ENCODE results near the gene IL1RAPL1.

The IL1RAPL1 gene

DNA sequence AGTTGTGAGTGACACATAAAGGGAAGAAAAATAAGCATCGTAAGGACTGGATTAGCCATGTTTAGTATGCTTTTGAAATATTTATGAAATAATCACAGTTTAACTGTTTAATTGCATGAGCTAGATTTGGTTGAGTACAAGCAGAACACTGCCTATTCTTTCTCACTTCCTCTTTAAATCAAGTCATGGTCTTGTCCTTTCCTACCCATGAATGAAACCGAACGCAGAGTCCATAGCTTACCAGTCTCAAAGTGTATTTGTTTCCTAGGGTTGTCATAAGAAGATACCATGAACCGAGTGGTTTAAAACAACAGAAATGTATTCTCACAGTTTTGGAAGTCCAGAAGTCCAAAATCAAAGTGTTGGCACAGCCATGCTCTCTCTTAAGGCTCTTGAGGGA lies 944.1 kb downstream of the IL1RAPL1 start:
- DNase-seq (ENCODE audit: low read depth) = no peak
- TF ChIP-seq POLR2A (IDR thresholded peaks at IDR 0.05; ENCODE audit: extremely low read depth, insufficient read length) (no peak), MAX (IDR thresholded peaks at IDR 0.05; ENCODE audit: low read depth, low read length) (no peak), MYC (IDR thresholded peaks at IDR 0.05; ENCODE audit: low read depth, low read length) (no peak)
- TF ChIP-seq, protein P1, sequence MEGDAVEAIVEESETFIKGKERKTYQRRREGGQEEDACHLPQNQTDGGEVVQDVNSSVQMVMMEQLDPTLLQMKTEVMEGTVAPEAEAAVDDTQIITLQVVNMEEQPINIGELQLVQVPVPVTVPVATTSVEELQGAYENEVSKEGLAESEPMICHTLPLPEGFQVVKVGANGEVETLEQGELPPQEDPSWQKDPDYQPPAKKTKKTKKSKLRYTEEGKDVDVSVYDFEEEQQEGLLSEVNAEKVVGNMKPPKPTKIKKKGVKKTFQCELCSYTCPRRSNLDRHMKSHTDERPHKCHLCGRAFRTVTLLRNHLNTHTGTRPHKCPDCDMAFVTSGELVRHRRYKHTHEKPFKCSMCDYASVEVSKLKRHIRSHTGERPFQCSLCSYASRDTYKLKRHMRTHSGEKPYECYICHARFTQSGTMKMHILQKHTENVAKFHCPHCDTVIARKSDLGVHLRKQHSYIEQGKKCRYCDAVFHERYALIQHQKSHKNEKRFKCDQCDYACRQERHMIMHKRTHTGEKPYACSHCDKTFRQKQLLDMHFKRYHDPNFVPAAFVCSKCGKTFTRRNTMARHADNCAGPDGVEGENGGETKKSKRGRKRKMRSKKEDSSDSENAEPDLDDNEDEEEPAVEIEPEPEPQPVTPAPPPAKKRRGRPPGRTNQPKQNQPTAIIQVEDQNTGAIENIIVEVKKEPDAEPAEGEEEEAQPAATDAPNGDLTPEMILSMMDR (IDR thresholded peaks at IDR 0.05; ENCODE audit: low read depth, low read length) = no peak
- H3K4me3 ChIP-seq (ENCODE audit: low read depth, low read length) = no peak overlapping the region

DNA sequence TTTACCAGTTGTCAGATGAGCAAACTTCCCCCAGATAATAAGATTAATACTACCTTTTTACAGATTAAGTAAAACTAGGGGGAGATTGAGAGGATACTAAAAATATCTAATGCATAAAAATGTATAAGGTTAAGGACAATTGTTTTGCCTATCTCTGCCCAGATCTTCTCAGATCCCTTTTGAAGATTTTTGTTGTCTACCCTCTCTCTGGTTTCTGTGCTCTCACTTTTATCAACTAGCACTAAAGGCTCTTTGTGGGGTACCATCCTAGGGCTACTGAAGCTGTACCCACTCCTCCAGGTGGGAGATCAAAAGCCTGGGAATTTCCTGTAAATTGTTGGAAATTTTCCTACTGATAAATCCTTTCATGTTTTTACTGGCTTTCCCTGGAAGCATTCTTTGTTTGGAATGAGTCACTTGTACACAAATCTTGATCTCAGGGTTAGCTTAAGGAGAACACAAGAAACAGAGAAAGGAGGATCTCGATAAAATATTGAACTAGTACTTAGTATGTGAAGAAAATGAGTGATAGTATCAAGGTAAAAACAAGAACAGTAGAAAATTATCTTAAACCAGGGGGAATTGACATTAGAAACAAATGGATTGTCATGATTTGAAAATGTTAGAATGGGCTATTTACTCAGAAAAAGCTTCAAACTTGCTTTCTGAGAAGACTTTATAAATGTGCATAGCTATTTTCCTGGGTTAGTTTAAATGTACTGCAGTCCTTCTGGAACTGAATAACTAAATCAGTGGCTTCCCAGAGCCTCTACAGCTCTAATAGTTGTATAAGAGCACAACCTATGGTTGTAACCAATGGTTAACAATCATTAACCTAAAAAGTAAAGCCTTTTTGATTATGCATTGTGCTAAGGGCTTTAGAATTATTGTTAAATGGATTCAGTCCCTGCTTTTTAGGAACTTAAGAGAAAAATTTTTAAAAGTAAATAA lies 948.2 kb downstream of the IL1RAPL1 start:
- DNase-seq (ENCODE audit: low read depth) = no peak
- TF ChIP-seq, protein P1 (IDR thresholded peaks at IDR 0.05; ENCODE audit: low read depth, low read length) = no peak
- TF ChIP-seq MAX (IDR thresholded peaks at IDR 0.05; ENCODE audit: low read depth, low read length) (no peak), POLR2A (IDR thresholded peaks at IDR 0.05; ENCODE audit: extremely low read depth, insufficient read length) (no peak), MYC (IDR thresholded peaks at IDR 0.05; ENCODE audit: low read depth, low read length) (no peak)
- no peak overlapping the region for H3K4me3 ChIP-seq (ENCODE audit: low read depth, low read length)

- no peak overlapping the region for H3K4me3 ChIP-seq (ENCODE audit: low read depth, low read length)
- DNase-seq (ENCODE audit: low read depth) = no peak
- TF ChIP-seq POLR2A (IDR thresholded peaks at IDR 0.05; ENCODE audit: extremely low read depth, insufficient read length) (no peak), MYC (IDR thresholded peaks at IDR 0.05; ENCODE audit: low read depth, low read length) (no peak), MAX (IDR thresholded peaks at IDR 0.05; ENCODE audit: low read depth, low read length) (no peak)
- TF ChIP-seq, protein P1 (IDR thresholded peaks at IDR 0.05; ENCODE audit: low read depth, low read length) = no peak
Measured at GRCh38 chrX:29541038-29541437, 953.8 kb downstream of the IL1RAPL1 start.

GRCh38 chrX:29542152-29542551 lies 954.9 kb downstream of the IL1RAPL1 start:
- no peak overlapping the region for H3K4me3 ChIP-seq (ENCODE audit: low read depth, low read length)
- DNase-seq (ENCODE audit: low read depth) = no peak
- TF ChIP-seq MYC (IDR thresholded peaks at IDR 0.05; ENCODE audit: low read depth, low read length) (no peak), POLR2A (IDR thresholded peaks at IDR 0.05; ENCODE audit: extremely low read depth, insufficient read length) (no peak), MAX (IDR thresholded peaks at IDR 0.05; ENCODE audit: low read depth, low read length) (no peak)
- TF ChIP-seq, protein P1 (IDR thresholded peaks at IDR 0.05; ENCODE audit: low read depth, low read length) = no peak

DNA sequence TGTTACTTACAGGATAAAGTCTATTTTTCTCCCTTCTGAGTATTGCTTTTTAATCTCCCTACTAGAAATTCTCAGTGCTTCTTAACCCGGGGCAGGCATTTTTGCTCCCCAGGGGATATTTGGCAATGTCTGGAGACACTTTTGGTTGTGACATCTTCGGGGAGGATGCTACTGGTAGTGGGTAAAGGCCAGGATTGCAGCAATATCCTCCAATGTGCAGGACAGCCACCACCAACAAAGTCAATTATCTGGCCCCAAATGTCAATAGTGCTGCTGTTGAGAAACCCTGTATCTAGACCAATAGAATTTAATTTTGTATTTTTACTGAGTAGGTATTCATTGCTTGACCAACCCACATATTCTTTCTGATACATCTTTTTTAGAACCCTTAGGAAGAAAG lies 958.6 kb downstream of the IL1RAPL1 start:
- DNase-seq (ENCODE audit: low read depth) = peak; percentile 59
- TF ChIP-seq, protein P1 (IDR thresholded peaks at IDR 0.05; ENCODE audit: low read depth, low read length) = no peak
- TF ChIP-seq POLR2A (IDR thresholded peaks at IDR 0.05; ENCODE audit: extremely low read depth, insufficient read length) = no peak
- no peak for TF ChIP-seq MAX (IDR thresholded peaks at IDR 0.05; ENCODE audit: low read depth, low read length)
- no peak for TF ChIP-seq MYC (IDR thresholded peaks at IDR 0.05; ENCODE audit: low read depth, low read length)
- no peak overlapping the region for H3K4me3 ChIP-seq (ENCODE audit: low read depth, low read length)

Data from NB4 (cell line).